Astrocyte (in vitro differentiated cells and primary cell): ENCODE results near the gene DOP1A. TPM values are rescaled to one million over a fixed set of nuclear protein-coding genes. Genes with fewer than 3 reads are reported as not detected.

Experiments
- DNase-seq: peaks from one replicate; pipeline ENCODE4 v3.0.0-alpha.2; 2010; ENCODE audit warnings: low read depth
- FAIRE-seq: peaks from 2 replicates; lab custom pipeline; 2011; peaks lifted over from hg19 to GRCh38; lab: Jason Lieb, UNC
- H2AFZ ChIP-seq: 2 replicates; pipeline ENCODE4 v1.6.0; 2012; ENCODE audit warnings: low read depth, low read length, inconsistent platforms
- H3K27ac ChIP-seq: 2 replicates; pipeline ENCODE4 v1.5.1; 2011; ENCODE audit warnings: low read depth, low read length, inconsistent platforms
- H3K27me3 ChIP-seq: 2 replicates; pipeline ENCODE4 v1.6.0; 2011; ENCODE audit warnings: low read length, inconsistent platforms; ENCODE audit not compliant: insufficient read depth
- H3K36me3 ChIP-seq: 2 replicates; pipeline ENCODE4 v1.5.1; 2011; ENCODE audit warnings: low read length, inconsistent platforms; ENCODE audit not compliant: insufficient read depth
- H3K4me1 ChIP-seq: 2 replicates; pipeline ENCODE4 v1.5.1; 2011; ENCODE audit warnings: low read length, inconsistent platforms; ENCODE audit not compliant: insufficient read depth
- H3K4me2 ChIP-seq: 2 replicates; pipeline ENCODE4 v1.6.0; 2012; ENCODE audit warnings: low read length, inconsistent platforms
- H3K4me3 ChIP-seq: 2 replicates; pipeline ENCODE4 v1.5.1; 2011; ENCODE audit warnings: low read depth, mild to moderate bottlenecking, low read length, inconsistent platforms; ENCODE audit not compliant: insufficient read depth
- H3K79me2 ChIP-seq: 2 replicates; pipeline ENCODE4 v1.6.0; 2012; ENCODE audit warnings: mild to moderate bottlenecking, low read length, inconsistent platforms; ENCODE audit not compliant: insufficient read depth
- H3K9ac ChIP-seq: 2 replicates; pipeline ENCODE4 v1.6.0; 2012; ENCODE audit warnings: mild to moderate bottlenecking, low read length, inconsistent platforms
- H3K9me3 ChIP-seq: 2 replicates; pipeline ENCODE4 v1.5.1; 2012; ENCODE audit warnings: low read depth, mild to moderate bottlenecking, low read length, inconsistent platforms; ENCODE audit not compliant: insufficient read depth
- H4K20me1 ChIP-seq: 2 replicates; pipeline ENCODE4 v1.6.0; 2012; ENCODE audit warnings: low read length, inconsistent platforms; ENCODE audit not compliant: insufficient read depth
- H3K27ac Mint-ChIP-seq: one replicate; pipeline ENCODE4 v1.8.0; 2021; ENCODE audit warnings: mild to moderate bottlenecking, mixed read lengths; ENCODE audit not compliant: unreplicated experiment
- H3K27me3 Mint-ChIP-seq: one replicate; pipeline ENCODE4 v1.8.0; 2021; ENCODE audit warnings: low read depth, mixed read lengths; ENCODE audit not compliant: unreplicated experiment
- H3K36me3 Mint-ChIP-seq: one replicate; pipeline ENCODE4 v1.8.0; 2021; ENCODE audit warnings: low read depth, mixed read lengths; ENCODE audit not compliant: unreplicated experiment
- H3K4me1 Mint-ChIP-seq: one replicate; pipeline ENCODE4 v1.8.0; 2021; ENCODE audit warnings: low read depth, mixed read lengths; ENCODE audit not compliant: unreplicated experiment
- H3K4me3 Mint-ChIP-seq: one replicate; pipeline ENCODE4 v1.8.0; 2021; ENCODE audit warnings: mild to moderate bottlenecking, moderate library complexity, mixed read lengths; ENCODE audit not compliant: unreplicated experiment
- H3K9me3 Mint-ChIP-seq: one replicate; pipeline ENCODE4 v1.8.0; 2021; ENCODE audit warnings: mild to moderate bottlenecking, mixed read lengths; ENCODE audit not compliant: unreplicated experiment
- CTCF ChIP-seq: IDR thresholded peaks from 2 replicates; pipeline ENCODE4 v1.5.1; 2011; ENCODE audit warnings: low read depth, mild to moderate bottlenecking, inconsistent platforms, low read length, moderate library complexity; ENCODE audit not compliant: insufficient read depth
- EZH2 ChIP-seq: IDR thresholded peaks from 2 replicates; pipeline ENCODE4 v1.6.1; 2012; ENCODE audit warnings: mild to moderate bottlenecking, low read length, inconsistent platforms; ENCODE audit not compliant: insufficient read depth
- total RNA-seq: library from RNA; stranded (reverse); gene quantifications from 2 replicates; pipeline ENCODE4 v1.2.1, GENCODE V29; 2021

DOP1A gene
- total RNA-seq, 1 donor from 2014 or later, result 14.2 TPM

GRCh38 chr6:83119742-83120300 lies 52.4 kb downstream of the DOP1A start:
- Histone ChIP-seq H3K9ac (no peak overlapping the region), H3K27me3 (no peaks in the 10 kb centered on the region), H3K27ac (no peak overlapping the region), H3K36me3 (peaks cover 7% of the 10 kb centered on the region), H4K20me1 (no peaks in the 10 kb centered on the region), H3K4me2 (no peak overlapping the region), H2AFZ (no peak overlapping the region), H3K9me3 (no peaks in the 10 kb centered on the region), H3K79me2 (no peaks in the 10 kb centered on the region), H3K4me1 (no peaks in the 10 kb centered on the region), H3K4me3 (no peak overlapping the region)
- Mint-ChIP-seq H3K27me3 (no peaks in the 10 kb centered on the region), H3K27ac (no peak overlapping the region), H3K4me3 (no peak overlapping the region), H3K36me3 (no peaks in the 10 kb centered on the region), H3K9me3 (no peaks in the 10 kb centered on the region), H3K4me1 (no peaks in the 10 kb centered on the region)
- no peak for TF ChIP-seq EZH2
- TF ChIP-seq CTCF, result no peak
- FAIRE-seq, result no peak
- DNase-seq, result no peak

GRCh38 chr6:83124553-83124952 lies 57.1 kb downstream of the DOP1A start:
- Mint-ChIP-seq H3K27me3 (no peaks in the 10 kb centered on the region), H3K9me3 (no peaks in the 10 kb centered on the region), H3K36me3 (no peaks in the 10 kb centered on the region), H3K4me3 (no peak overlapping the region), H3K4me1 (no peaks in the 10 kb centered on the region), H3K27ac (no peak overlapping the region)
- Histone ChIP-seq H3K36me3 (peaks cover 26% of the 10 kb centered on the region), H3K4me3 (no peak overlapping the region), H3K27me3 (no peaks in the 10 kb centered on the region), H3K4me1 (no peaks in the 10 kb centered on the region), H3K27ac (no peak overlapping the region), H2AFZ (no peak overlapping the region), H3K9me3 (no peaks in the 10 kb centered on the region), H3K4me2 (no peak overlapping the region), H3K9ac (no peak overlapping the region), H4K20me1 (no peaks in the 10 kb centered on the region), H3K79me2 (no peaks in the 10 kb centered on the region)
- TF ChIP-seq EZH2 (no peak), CTCF (no peak)
- DNase-seq (no peak), FAIRE-seq (no peak)

GRCh38 chr6:83125425-83125824 lies 58.0 kb downstream of the DOP1A start:
- DNase-seq (no peak), FAIRE-seq (no peak)
- H3K27me3 Mint-ChIP-seq, result no peaks in the 10 kb centered on the region
- Histone ChIP-seq H3K4me1 (no peaks in the 10 kb centered on the region), H3K27ac (no peak overlapping the region), H3K79me2 (no peaks in the 10 kb centered on the region), H3K9me3 (no peaks in the 10 kb centered on the region), H3K36me3 (peaks cover 30% of the 10 kb centered on the region), H3K4me2 (no peak overlapping the region), H3K9ac (no peak overlapping the region), H4K20me1 (no peaks in the 10 kb centered on the region), H3K4me3 (no peak overlapping the region), H3K27me3 (no peaks in the 10 kb centered on the region), H2AFZ (no peak overlapping the region)
- H3K4me3 Mint-ChIP-seq, result no peak overlapping the region
- H3K27ac Mint-ChIP-seq, result no peak overlapping the region
- H3K9me3 Mint-ChIP-seq, result no peaks in the 10 kb centered on the region
- no peak for TF ChIP-seq CTCF
- TF ChIP-seq EZH2, result no peak
- H3K36me3 Mint-ChIP-seq, result no peaks in the 10 kb centered on the region
- H3K4me1 Mint-ChIP-seq, result no peaks in the 10 kb centered on the region
